Right lobe of liver (tissue), 4 donors: ENCODE measurements around the gene CADM2.

ENCODE experiments used
- CTCF ChIP-seq, 4 donors: fragments of 200-600 bp in 3 of 4; fragments of 450-650 bp in 1 of 4; IDR thresholded peaks; one replicate each; pipeline versions ENCODE4 v1.5.1 to v1.8.0; 2016 to 2022; ENCODE audit warnings: antibody characterized with exemption in 4 of 4, mild to moderate bottlenecking in 2 of 4
- POLR2A ChIP-seq: fragments of 450-650 bp; IDR thresholded peaks from one replicate; pipeline ENCODE4 v1.6.1; 2017; ENCODE audit warnings: antibody characterized with exemption, mild to moderate bottlenecking
- donor health status: DM: no; HTN: no; CAD: no.
- donor health status: DM: no; HTN: no; CAD: no.
- donor health status: DM: no; HTN: yes; CAD: no.

DNA sequence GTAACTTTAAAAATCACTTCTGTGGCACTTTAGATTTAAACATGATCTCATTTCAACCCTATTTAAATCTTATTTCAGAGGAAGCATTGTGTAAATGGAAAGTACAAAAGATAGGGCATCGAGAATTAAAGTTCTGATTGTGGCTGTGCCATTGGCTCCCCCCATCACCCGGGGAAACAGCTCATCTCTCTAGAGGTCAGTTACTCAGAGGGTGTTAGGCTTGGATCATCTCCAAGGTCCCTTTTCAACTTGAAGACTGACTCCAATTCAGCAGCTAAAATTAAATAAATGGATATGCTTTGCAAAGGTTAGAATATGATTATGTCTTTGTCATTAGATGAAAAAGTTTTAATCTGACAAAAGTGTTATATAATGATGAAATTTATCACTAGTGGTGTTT lies 20.1 kb downstream of the CADM2 start:
- TF ChIP-seq CTCF (IDR thresholded peaks at IDR 0.05) (no peak), POLR2A (no peak)
